CD4-positive, alpha-beta T cell treated with Interleukin-2 at 100 ng/mL for 4 hours (primary cell): Measurements from ENCODE around the gene RTCA.
"Not testable (repeated sequence)": the region's sequence is repeated elsewhere in the genome, so short reads cannot be mapped to it uniquely, and the experiment has no call there.

Experiments used
- DNase-seq: peaks from one replicate; pipeline ENCODE4 v3.0.0-alpha.2; 2020; ENCODE audit warnings: low spot score

RTCA gene

DNA sequence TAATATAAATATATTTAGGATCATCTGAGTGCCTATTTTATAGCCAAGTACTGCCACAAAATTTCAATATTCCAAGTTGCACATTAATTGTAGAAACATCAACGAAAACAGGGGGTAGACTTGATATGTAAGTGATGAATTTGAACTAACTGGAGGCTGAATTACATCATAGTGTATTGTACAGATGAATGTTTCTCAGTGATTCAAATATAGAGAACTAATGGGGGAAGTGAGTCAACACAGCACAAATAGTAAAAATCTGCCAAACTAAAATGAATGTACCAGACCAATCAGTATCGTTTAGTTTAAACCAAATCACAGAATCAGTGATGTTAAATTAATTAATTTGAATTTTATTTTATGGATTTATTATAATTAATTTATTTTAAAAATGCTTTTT, 42.8 kb downstream of the RTCA start:
- DNase-seq: no peak

DNA sequence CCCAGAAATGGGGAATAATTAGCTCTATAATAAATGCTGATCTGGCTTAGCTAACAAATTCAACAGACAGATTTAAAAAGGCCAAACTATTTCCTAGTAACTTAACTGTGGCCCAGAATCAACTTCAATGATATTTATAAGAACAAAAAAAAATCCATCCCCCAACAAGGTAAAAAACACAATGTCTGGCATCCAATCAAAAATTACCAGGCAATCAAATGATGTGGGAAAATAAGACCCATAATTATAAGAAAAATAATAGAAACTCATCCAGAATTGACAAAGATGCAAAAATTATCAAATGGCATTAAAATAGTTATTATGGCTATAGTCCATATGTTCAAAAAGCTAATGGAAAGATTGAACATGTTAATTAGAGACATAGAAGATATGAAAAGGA, 43.8 kb downstream of the RTCA start:
- DNase-seq: no peak

DNA sequence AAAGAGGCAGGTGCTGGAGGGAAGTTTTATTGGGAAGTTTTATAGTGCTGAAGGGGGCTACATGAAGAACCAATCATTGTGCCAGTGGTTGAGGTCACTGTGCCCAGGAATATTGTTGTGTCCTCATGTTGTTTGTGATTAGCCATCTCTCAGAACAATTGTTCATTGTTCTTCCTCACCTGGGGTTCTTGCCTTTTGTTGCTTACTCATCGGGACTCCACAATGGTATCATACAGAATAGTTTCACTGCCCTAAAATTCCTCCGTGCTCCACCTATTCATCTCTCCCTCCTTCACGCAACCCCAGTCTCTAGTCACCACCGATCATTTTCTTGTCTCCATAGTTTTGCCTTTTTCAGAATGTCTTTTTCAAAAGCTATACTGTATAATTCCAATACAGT, 47.4 kb downstream of the RTCA start:
- no peak for DNase-seq

DNA sequence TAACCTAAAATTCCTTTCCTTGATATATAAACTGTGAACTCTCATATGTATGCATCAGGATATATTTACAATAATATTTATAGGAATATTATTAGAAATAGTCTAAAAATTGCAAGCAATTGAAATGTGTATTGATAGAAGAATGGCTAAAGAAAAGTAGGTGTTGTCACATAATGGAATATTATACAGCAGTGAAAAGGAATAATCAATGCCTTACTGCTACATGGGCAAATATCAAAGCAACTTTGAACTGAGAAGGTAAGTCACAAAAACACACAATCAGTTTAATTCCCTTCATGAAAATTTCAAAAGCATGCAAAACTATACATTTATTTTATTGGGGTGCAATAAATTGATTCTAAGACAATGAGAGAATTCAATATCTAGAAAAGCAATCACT, 50.6 kb downstream of the RTCA start:
- DNase-seq: no peak

DNA sequence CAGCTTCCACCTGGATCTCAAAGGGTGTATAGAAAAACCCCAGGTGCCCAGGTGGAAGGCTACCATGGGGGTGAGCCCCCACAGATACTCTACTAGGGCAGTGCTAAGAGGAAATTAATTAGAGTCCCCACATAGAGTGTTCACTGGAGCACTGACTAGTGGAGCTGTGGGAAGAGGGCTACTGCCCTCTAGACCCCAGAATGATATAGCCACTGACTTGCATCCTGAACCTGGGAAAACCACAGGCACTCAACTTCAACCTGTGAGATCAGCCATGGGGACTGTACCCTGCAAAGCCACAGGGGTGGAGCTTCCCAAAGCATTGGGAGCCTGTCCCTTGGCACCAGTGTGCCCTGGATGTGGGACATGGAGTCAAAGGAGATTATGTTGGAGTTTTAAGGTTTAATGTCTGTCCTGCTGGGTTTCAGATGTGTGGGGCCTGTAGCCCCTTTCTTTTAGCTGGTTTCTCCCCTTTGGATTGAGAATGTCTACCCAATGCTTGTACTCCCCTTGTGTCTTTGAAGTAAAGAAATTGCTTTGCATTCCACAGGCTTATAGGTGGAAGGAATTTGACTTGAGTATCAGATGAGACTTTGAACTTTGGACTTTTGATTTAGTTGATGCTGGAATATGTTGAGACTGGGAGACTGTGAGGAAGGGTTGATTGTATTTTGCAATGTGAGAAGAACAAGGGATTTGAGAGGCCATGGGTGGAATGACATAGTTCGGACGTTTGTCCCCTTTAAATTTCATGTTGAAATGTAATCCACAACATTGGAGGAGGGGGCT, 54.5 kb downstream of the RTCA start:
- no peak for DNase-seq

DNA sequence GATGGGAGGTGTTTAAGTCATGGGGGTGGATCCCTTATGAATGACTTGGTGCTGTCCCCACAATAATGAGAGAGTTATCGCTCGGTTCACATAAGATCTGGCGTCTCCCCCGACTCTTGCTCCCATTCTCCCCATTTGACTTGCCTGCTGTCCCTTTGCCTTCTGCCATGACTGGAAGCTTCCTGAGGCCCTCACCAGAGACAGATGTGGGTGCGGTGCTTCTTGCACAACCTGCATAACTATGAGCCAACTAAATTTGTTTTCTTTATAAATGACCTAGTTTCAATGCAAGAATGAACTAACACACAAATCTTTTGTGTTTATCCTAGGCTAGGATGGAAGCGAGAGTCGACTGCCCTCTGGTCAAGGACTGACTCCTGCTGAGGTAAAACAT, 55.1 kb downstream of the RTCA start:
- DNase-seq: no peak

DNA sequence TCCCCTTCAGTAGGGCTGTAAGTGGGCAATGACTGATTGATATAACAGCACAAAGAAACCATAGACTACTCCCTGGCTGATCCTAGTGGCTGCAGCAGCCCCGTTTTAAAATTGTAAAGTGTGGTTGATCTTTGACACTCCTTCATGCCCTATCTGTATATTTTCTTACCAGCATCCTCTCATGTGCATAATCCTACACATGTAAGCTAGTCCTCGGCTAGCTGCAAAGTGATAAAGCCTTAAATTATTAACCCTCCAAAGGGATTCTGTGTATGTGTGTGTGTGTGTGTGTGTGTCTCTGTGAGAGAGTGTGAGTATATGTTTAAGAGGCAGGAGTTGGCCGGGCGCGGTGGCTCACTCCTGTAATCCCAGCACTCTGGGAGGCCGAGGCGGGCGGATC, 55.5 kb downstream of the RTCA start:
- no peak for DNase-seq

DNA sequence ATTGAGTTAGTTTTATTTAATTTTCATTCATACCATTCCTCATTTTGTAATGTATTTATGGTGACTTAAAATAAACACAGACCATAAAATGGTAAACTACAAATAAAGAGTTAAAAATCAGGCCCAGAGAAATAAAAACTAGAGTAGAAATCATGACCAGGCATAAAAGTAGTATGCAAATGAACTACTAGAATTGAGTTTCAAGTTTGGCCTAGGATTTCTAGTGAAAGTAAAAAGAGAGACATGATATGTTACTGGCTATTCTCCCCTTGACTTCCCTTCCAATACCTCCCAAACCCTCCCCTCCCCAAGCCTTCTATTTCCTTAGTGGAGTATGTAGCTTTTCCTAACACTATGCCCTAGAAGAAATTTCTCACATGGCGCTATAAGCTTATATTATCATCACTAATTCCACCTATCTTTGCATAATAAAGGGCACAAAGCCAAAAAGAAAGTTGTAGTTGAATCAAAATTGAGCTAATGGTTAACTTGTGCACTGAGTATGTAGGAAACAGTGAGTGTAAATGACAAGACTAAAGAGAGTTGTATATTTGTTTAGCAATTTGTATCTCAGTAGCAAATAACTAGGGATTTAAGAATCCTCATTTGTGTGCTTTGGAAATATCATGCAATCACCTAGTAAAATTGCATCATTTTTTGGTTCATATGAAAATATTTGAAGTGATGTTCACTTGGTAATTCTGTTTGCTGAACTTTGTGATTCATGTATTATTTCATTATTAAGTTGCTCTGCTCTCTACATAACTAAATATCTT, 56.6 kb downstream of the RTCA start:
- no peak for DNase-seq

DNA sequence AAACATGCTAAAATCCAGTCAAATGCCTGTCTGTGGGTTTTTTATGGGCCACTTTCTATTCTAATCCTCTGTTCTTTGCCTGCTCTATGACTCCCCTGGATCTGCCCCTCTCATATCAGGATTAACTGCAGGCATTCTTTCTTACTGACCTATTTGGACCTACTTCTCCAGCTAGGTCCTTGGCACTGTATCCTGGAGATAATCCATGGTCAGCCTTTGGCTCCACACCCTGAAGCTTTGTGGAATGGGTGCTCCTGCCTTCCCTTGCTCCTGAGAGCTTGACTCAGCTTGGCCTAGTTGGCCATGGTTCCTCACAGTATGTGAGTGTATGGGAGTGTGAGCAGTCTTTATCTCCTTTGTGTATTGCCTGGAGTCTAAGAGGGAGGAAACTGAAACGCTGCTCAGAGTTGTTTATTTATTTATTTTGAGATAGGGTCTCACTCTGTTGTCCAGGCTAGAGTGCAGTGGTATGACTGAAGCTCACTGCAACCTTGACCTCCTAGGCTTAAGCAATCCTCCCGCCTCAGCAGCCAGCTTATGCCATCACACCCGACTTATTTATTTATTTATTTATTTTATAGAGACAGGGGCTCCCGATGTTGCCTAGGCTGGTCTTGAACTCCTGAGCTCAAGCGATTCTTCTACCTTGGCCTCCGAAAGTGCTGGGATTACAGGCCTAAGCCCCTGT, 57.5 kb downstream of the RTCA start:
- no peak for DNase-seq

DNA sequence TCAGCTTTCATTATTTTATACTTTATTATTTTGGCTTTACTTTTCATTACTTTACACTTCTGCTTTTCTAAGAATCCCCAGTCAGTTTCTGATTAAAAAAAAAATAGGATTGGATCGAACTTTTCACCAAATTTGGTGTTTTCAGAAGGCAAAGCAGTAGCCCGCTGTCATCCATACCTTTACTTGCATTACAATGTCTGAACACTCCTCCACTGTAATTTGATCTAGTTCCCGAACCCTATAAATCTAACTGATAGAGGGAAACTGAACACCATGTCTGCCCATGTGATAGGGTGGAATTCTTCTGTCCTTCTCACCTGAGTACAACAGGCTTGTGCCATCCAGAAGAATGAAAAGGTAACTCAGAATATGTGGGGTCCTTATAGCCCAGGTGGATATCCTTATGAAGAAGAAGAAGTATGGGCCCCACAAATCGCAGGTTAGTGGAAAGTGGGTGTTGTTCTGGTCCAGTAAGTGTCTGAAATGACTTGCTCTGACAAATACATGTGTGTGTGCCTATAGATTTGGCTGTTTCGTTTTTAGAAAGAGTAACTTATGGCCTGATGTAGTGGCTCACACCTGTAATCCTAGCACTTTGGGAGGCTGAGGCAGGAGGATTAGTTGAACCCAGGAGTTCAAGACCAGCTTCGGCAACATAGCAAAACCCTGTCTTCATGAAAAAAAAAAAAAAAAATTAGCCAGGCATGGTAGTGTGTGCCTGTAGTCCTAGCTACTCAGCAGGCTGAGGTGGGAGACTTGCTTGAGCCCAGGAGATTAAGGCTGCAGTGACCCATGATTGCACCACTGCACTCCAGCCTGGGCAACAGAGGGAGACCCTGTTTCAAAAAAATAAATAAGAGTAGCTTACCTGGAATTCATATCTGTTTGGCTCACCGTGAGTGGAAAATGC, 59.7 kb downstream of the RTCA start:
- DNase-seq: no peak

DNA sequence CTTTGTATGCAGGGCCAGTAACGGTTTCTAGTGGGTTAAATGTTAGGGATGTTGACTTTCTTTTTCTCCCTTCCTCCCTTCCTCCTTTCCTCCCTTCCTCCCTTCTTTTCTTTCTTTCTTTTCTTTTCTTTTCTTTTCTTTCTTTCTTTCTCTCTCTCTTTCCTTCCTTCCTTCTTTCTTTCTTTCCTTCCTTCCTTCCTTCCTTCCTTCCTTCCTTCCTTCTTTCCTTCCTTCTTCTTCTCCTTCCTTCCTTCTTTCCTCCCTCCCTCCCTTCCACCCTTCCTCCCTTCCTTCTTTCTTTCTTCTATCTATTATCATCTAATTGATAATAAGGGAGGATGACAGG, 60.3 kb downstream of the RTCA start:
- DNase-seq: not testable (repeated sequence)

DNA sequence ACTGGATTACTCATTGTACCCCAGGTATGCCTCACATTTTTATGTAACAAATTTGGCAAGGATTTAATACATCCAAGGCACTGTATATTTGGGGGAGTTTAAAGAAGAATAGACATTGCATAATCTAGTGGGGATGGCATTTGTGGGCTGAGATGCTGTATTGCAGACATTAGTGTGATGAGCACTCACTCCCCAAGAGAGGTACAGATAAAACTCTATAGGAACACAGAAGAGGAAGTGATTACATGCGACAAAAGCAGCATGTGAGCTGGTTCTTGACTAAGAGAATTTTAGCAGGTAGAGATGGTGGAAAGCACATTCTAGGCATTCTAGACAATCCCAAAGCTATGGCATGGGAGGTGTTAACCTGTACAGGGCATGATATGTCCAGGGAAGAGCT, 62.1 kb downstream of the RTCA start:
- no peak for DNase-seq

DNA sequence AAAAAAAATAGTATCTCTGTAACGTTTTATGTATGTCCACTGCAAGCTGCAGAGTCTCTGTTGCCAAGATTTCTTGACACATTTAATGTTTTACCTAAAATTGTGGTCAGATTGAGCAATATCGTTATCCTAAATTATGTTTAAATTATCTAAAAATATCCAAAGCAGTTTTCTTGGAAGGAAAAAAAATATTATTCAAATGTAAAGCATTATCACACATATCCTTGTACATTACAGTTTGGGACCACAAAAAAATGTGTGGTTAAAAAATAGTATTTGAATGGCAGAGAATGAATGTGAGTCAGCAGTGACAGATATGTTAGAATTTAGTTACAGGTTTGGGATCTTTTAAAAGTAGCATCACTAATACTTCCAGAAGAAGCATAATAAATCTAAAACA, 65.1 kb downstream of the RTCA start:
- not testable (repeated sequence) for DNase-seq

DNA sequence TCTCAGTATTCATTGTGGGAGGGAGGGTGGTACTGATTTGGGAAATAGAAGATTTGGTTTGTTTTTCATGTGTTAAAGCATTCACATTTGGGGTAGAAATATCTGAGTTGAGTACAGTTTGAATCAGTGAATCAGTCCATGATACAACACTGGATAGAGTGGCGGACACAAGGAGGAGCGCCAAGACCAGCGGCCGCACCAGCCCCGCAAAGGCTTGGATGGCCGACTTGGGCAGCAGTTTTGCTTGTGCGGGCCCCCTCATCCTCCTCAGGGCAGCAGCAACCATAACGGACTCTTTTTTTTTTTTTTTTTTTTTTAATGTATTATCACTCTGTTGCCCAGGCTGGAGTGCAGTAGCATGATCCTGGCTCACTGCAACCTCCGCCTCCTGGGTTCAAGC, 66.3 kb downstream of the RTCA start:
- DNase-seq: no peak

DNA sequence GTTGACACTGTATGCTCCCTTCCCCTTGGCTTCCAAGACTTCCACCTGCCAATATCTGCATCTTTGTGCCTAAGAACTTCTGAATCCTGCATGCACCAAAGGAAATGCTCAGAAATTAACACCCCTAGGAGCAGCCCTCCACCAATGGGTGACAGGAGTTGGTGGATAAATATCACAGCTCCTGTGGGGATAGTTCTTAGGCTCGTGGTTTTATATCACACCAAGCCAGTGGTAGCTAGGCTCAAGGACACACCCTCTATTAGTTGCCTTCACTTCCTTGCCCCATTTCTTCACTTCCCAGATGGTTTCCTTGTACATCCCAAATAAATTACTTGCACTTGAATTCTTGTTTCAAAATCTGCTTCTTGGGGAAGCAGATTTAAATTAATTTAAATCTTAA, 69.4 kb downstream of the RTCA start:
- no peak for DNase-seq

DNA sequence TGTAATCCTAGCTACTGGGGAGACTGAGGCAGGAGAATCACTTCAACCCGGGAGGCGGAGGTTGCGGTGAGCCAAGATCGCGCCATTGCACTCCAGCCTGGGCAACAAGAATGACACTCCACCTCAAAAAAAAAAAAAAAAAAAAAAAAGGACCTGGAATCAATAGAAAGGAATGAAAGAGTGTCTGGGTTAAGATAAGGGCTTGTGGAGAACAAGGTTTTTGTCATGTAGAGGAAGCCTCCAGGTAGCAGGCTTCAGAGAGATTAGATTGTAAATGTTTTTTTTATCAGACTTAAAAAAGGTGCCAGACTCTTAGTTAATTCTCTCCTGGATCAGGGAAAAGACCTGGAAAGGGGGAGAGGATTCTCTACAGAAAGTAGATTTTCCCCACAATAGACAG, 71.9 kb downstream of the RTCA start:
- not testable (repeated sequence) for DNase-seq

DNA sequence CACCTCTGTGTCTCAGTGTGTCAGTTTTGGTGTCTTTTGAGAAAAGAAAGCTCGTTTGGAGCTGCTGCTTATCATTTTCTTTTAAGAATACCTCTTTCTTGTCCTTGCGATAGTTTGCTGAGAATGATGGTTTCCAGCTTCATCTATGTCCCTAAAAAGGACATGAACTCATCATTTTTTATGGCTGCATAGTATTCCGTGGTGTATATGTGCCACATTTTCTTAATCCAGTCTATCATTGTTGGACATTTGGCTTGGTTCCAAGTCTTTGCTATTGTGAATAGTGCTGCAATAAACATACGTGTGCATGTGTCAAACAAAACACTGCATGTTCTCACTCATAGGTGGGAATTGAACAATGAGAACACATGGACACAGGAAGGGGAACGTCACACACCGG, 73.7 kb downstream of the RTCA start:
- not testable (repeated sequence) for DNase-seq

DNA sequence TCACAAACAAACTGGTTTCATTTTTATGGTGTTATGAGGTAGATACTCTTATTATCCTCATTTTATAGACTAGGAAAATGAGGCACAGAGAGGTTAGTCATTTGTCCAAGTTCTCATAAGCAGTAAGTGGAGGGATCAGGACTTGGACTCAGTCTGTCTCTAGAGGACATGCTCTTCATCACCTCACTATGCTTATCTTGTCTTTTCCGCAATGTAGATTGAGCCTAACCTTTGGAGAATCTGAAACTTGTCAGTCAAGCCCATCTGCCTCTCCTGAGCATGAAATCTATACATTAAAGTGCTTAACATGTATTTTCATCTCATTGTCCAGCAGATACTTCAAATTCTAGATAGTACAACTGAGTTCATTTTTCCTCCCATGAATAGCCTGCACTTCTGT, 74.5 kb downstream of the RTCA start:
- DNase-seq: no peak

DNA sequence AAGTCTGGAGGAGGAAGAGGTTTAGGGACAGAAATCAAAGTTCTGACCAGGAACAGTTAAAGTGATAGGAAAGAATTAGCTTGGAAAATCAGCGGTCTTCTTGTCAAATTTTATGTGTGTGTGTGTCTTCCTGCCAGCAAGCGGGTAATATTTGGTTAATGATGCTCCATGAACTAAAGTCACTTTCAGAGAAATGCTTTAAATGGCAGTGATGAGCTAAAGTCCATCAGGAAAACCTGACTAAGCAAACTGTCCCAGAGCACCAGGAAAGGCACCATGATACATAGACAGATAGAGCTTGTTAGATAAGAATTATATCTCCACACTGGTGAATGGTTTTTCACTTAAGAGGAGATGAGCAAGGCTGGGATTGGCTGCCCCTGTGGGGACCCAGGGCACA, 76.3 kb downstream of the RTCA start:
- no peak for DNase-seq
